ENCODE data around the gene PSG5. TPM values are rescaled to one million over a fixed set of nuclear protein-coding genes. Genes with fewer than 3 reads are reported as not detected.
"Not testable (repeated sequence)": the region's sequence is repeated elsewhere in the genome, so short reads cannot be mapped to it uniquely, and the experiment has no call there.

Gene PSG5
- total RNA-seq, 1 experiment from 2014 or later: not detected

DNA sequence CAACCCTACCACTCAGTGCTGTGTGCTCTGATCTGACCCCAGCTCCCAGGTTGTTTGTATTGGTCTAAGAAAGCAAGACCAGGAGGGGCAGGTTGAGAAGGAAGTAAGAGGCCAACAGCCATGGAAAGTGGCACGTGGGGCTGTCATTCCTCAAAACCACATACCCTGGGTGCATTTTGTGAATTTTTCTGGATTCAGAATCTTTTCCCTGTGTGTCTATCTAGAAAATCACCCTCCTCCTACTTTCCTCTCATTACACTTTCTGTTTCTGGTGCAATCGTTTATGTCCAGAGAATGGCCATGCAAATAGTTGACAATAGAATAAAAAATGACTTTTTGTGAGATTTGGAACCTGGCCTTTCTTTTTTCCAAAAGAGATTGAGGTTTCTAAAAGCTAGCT, 24.1 kb downstream of the PSG5 start:
- Mint-ChIP-seq H3K9me3 (peaks cover 86% of the 10 kb centered on the region in 2 experiments), H3K36me3 (ENCODE audit: insufficient read depth in 1 of 3, low read depth in 3 of 3) (peaks cover 0 to 24% (median 0%) of the 10 kb centered on the region in 3 experiments; a peak in 4 of 7 replicates)
- not testable (repeated sequence) for H4K5ac ChIP-seq (ENCODE audit: insufficient read length, low read depth, low read length); H3K27me3 Mint-ChIP-seq (ENCODE audit: low read depth); H3K79me1 ChIP-seq (ENCODE audit: insufficient read depth, low read depth, low read length, poor library complexity, severe bottlenecking); H3K9ac ChIP-seq (ENCODE audit: extremely low read depth, insufficient read length, low read length); H2BK15ac ChIP-seq (ENCODE audit: low read depth, low read length); H3K79me2 ChIP-seq (ENCODE audit: insufficient read depth, low read length); H3K4me1 ChIP-seq (ENCODE audit: insufficient read depth, low read length); H3K23ac ChIP-seq (ENCODE audit: insufficient read length, low read depth, low read length); H3K4me1 Mint-ChIP-seq; H3K23me2 ChIP-seq (ENCODE audit: insufficient read length, low read depth, low read length, poor library complexity, severe bottlenecking); H3K4ac ChIP-seq (ENCODE audit: low read depth, low read length); H4K91ac ChIP-seq (ENCODE audit: insufficient read length, low read depth, low read length); H4K20me1 ChIP-seq (ENCODE audit: control insufficient read depth, insufficient read depth, insufficient read length); H3K4me3 Mint-ChIP-seq; H3K27ac ChIP-seq (ENCODE audit: insufficient read length, low read depth, low read length); H2AK5ac ChIP-seq (ENCODE audit: insufficient read length, low read length); H3K27me3 ChIP-seq (ENCODE audit: insufficient read depth, low read length); H3K4me2 ChIP-seq (ENCODE audit: insufficient read depth, insufficient read length, low read length); H2BK12ac ChIP-seq (ENCODE audit: insufficient read length, low read depth, low read length); H2BK5ac ChIP-seq (ENCODE audit: insufficient read length, low read length); H2BK120ac ChIP-seq (ENCODE audit: low read depth, low read length, poor library complexity, severe bottlenecking); H2AFZ ChIP-seq (ENCODE audit: low read length); H3K56ac ChIP-seq (ENCODE audit: insufficient read length, low read depth, low read length); DNase-seq; H3K14ac ChIP-seq (ENCODE audit: insufficient read depth, low read length); H3K27ac Mint-ChIP-seq; H4K8ac ChIP-seq (replicated peaks; ENCODE audit: insufficient read length, low read depth, low read length); H3T11ph ChIP-seq (ENCODE audit: low read length); H3K18ac ChIP-seq (ENCODE audit: insufficient read length, low read depth, low read length); H2BK20ac ChIP-seq (ENCODE audit: low read depth, low read length, poor library complexity, severe bottlenecking)
- WGBS (ENCODE audit: extremely low coverage, insufficient read length, low lambda C conversion rate): no CpG with 5 or more reads among the region's 2 CpGs
- peaks cover 33% of the 10 kb centered on the region for H3K9me3 ChIP-seq (ENCODE audit: control insufficient read depth, low read depth, low read length)

All from H9 (cell line).